Small intestine (tissue), 16 donors: ENCODE data around the gene NELFE. TPM values are rescaled to one million over a fixed set of nuclear protein-coding genes. Genes with fewer than 3 reads are reported as not detected.
"Not testable (repeated sequence)": the region's sequence is repeated elsewhere in the genome, so short reads cannot be mapped to it uniquely, and the experiment has no call there.

ENCODE experiments used
- DNase-seq, 2 donors: peaks; one replicate each; pipeline versions ENCODE4 v3.0.0 to v3.0.0-alpha.2; 2013
- FAIRE-seq: peaks from 2 replicates; lab custom pipeline; 2012; peaks lifted over from hg19 to GRCh38; lab: Jason Lieb, UNC
- H3K27ac ChIP-seq, 3 donors: one replicate each; pipeline ENCODE4 v1.5.1; 2013; ENCODE audit warnings: low read length in 2 of 3, mild to moderate bottlenecking in 2 of 3, control low read depth in 1 of 3, inconsistent platforms in 1 of 3, low read depth in 1 of 3, moderate library complexity in 1 of 3
- H3K27me3 ChIP-seq, 3 donors: one replicate each; pipeline ENCODE4 v1.6.1; 2013; ENCODE audit warnings: low read length in 3 of 3, inconsistent platforms in 1 of 3; ENCODE audit not compliant: control insufficient read depth in 3 of 3, insufficient read depth in 3 of 3
- H3K36me3 ChIP-seq, 3 donors: one replicate each; pipeline ENCODE4 v1.6.1; 2013; ENCODE audit warnings: low read length in 3 of 3, inconsistent platforms in 1 of 3, low read depth in 1 of 3, mild to moderate bottlenecking in 1 of 3, moderate library complexity in 1 of 3; ENCODE audit not compliant: control insufficient read depth in 3 of 3, insufficient read depth in 2 of 3
- H3K4me1 ChIP-seq, 3 donors: one replicate each; pipeline ENCODE4 v1.6.1; 2013; ENCODE audit warnings: low read length in 2 of 3, inconsistent platforms in 1 of 3, low read depth in 1 of 3, mild to moderate bottlenecking in 1 of 3, moderate library complexity in 1 of 3; ENCODE audit not compliant: control insufficient read depth in 3 of 3, insufficient read depth in 2 of 3
- H3K4me3 ChIP-seq, 3 donors: one replicate each; pipeline ENCODE4 v1.5.1; 2013; ENCODE audit warnings: low read length in 3 of 3, control low read depth in 1 of 3, inconsistent platforms in 1 of 3, low read depth in 1 of 3, mild to moderate bottlenecking in 1 of 3, moderate library complexity in 1 of 3
- H3K9me3 ChIP-seq, 2 donors: one replicate each; pipeline ENCODE4 v1.6.1; 2013; ENCODE audit warnings: low read depth in 1 of 2, low read length in 1 of 2; ENCODE audit not compliant: control insufficient read depth in 2 of 2, insufficient read depth in 1 of 2
- WGBS, 3 donors: extraction: QIAGEN DNeasy Blood & Tissue Kit; methylation state at CpG; one replicate each; pipeline ENCODE4 v1.1.7; 2013; 5-methylcytosine and 5-hydroxymethylcytosine counted together
- long read RNA-seq, 10 donors: transcript quantifications; one replicate each; lab custom pipeline, GENCODE V29; 2026
- polyA plus RNA-seq, 4 donors: library from polyadenylated mRNA; stranded (reverse) in 3 of 4; unstranded in 1 of 4; fragments of 200-250 nt in 3 of 4; fragments of 120-200 nt in 1 of 4; gene quantifications; one replicate each; pipeline versions ENCODE4 v1.2.1 to v1.2.3, GENCODE V29; 2013
- donor health status: healthy with polysubstance abuse.
- donor health status: control.
- donor health status: control.
- donor health status: Bipolar disorder and iron deficiency.
- donor health status: healthy.

NELFE gene, protein sequence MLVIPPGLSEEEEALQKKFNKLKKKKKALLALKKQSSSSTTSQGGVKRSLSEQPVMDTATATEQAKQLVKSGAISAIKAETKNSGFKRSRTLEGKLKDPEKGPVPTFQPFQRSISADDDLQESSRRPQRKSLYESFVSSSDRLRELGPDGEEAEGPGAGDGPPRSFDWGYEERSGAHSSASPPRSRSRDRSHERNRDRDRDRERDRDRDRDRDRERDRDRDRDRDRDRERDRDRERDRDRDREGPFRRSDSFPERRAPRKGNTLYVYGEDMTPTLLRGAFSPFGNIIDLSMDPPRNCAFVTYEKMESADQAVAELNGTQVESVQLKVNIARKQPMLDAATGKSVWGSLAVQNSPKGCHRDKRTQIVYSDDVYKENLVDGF
- 10 to 100 TPM; 55.6 to 77.1 (median 59.1) TPM for polyA plus RNA-seq
- long read RNA-seq, donor 1, transcript NELFE-202 (11 exons, 1,584 nt), result major isoform, 30 of 50 reads
- long read RNA-seq, donor 1, partial matches to known transcripts, result 17 of 50 reads
- long read RNA-seq, donor 1, other reads (novel, unspliced or antisense), result 0 of 50 reads
- long read RNA-seq, donor 2, partial matches to known transcripts, result 0 of 4 reads
- long read RNA-seq, donor 2, other reads (novel, unspliced or antisense), result 0 of 4 reads
- long read RNA-seq, donor 3, transcript NELFE-202 (11 exons, 1,584 nt), result major isoform, 5 of 5 reads
- long read RNA-seq, donor 3, partial matches to known transcripts, result 0 of 5 reads
- long read RNA-seq, donor 3, other reads (novel, unspliced or antisense), result 0 of 5 reads
- long read RNA-seq, donor 4, result 0 reads
- long read RNA-seq, donor 5, partial matches to known transcripts, result 5 of 10 reads
- long read RNA-seq, donor 5, other reads (novel, unspliced or antisense), result 0 of 10 reads
- long read RNA-seq, donor 6, transcript NELFE-202 (11 exons, 1,584 nt), result major isoform, 12 of 20 reads
- long read RNA-seq, donor 6, partial matches to known transcripts, result 8 of 20 reads
- long read RNA-seq, donor 6, other reads (novel, unspliced or antisense), result 0 of 20 reads
- long read RNA-seq, donor 7, transcript NELFE-202 (11 exons, 1,584 nt), result major isoform, 33 of 34 reads
- long read RNA-seq, donor 7, partial matches to known transcripts, result 0 of 34 reads
- long read RNA-seq, donor 7, other reads (novel, unspliced or antisense), result 0 of 34 reads
- long read RNA-seq, donor 8, partial matches to known transcripts, result 0 of 2 reads
- long read RNA-seq, donor 8, other reads (novel, unspliced or antisense), result 0 of 2 reads
- long read RNA-seq, donor 9, partial matches to known transcripts, result 0 of 5 reads
- long read RNA-seq, donor 9, other reads (novel, unspliced or antisense), result 0 of 5 reads
- long read RNA-seq, donor 10, transcript NELFE-202 (11 exons, 1,584 nt), result major isoform, 14 of 23 reads
- long read RNA-seq, donor 10, partial matches to known transcripts, result 8 of 23 reads
- long read RNA-seq, donor 10, other reads (novel, unspliced or antisense), result 0 of 23 reads

DNA sequence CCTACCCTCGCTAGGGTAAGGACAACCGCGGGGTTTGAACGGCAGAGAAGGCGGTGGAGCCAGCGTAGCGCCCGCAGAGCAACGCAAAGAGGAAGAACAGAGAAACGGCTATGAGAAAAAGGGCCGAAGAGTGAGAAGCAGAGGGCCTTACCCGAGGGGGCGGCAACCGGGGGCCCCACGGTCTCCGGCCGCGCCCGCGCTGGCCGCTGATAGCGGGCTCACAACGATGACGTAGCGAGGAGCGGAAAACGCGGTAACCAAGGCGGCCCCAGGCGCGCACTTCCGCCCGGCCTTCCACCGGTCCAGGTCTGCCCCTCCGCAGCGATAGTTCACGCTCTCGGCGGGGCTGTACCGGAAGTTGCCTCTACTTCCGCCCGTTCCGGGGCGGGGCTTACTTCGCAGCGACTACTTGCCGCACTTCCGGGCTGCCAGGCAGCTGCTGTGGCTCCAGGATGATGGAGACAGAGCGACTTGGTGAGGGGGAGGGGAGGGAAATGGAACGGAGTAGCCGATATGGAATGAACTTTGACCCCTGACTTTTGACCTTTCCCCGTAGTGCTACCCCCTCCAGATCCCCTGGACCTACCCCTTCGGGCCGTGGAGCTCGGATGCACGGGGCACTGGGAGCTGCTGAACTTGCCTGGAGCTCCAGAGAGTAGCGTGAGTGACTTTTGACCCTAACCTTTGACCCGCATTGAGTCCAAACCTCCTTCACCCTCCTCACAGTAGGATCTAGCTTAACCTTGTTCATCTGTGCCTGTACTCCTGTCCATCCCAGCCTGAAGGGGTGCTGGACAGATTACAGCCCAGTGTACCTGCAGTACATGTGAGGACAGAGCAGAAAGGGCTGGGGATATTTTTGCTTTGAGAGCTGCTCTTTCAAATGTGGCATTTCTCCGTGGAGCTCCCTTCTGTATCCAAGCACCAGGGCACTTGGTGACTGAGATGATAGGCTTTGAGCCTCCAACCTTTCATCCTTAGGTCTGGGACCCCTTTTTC, at the start of gene NELFE, which contains the start of gene SKIC2:
Gene NELFE (minus strand): TSS at position 231 of the 999 bp plus-strand sequence. CDS start 525 bp downstream, outside the sequence.
Gene SKIC2 (plus strand): TSS at position 435 of the 999 bp plus-strand sequence. CDS start 18 bp downstream, at position 453.
- peaks cover 15 to 66% (median 17%) of the 10 kb centered on the region in 3 donors for H3K36me3 ChIP-seq
- no peaks in the 10 kb centered on the region for H3K9me3 ChIP-seq
- H3K4me3 ChIP-seq, result peak within 1 kb of the TSS; percentile 70 to 89 (median 73)
- H3K27me3 ChIP-seq, result no peaks in the 10 kb centered on the region
- peak within 1 kb of the TSS; percentile 72 to 90 (median 82) for H3K27ac ChIP-seq
- WGBS, 3 donors, result 0 to 1% (median 1%) methylated on average over 59 of the region's 59 CpGs
- H3K4me1 ChIP-seq, result peaks cover 5 to 18% (median 5%) of the 10 kb centered on the region in 3 donors
- FAIRE-seq (no peak), DNase-seq (peak; percentile 98 to 100)

DNA sequence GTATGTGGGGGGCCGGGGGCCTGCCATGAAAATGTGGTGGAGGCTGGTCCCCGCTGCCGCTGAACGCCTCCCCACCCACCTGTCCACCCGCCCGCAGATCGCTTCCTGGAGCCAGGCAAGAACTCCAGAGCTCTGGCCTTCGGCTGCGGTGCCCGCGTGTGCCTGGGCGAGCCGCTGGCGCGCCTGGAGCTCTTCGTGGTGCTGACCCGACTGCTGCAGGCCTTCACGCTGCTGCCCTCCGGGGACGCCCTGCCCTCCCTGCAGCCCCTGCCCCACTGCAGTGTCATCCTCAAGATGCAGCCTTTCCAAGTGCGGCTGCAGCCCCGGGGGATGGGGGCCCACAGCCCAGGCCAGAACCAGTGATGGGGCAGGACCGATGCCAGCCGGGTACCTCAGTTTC, 49.3 kb upstream of the NELFE start:
- DNase-seq, H3K36me3 ChIP-seq, H3K4me3 ChIP-seq, H3K9me3 ChIP-seq, H3K27me3 ChIP-seq, H3K4me1 ChIP-seq, H3K27ac ChIP-seq, FAIRE-seq: not testable (repeated sequence)
- no CpG with 5 or more reads among the region's 24 CpGs for WGBS, 3 donors

DNA sequence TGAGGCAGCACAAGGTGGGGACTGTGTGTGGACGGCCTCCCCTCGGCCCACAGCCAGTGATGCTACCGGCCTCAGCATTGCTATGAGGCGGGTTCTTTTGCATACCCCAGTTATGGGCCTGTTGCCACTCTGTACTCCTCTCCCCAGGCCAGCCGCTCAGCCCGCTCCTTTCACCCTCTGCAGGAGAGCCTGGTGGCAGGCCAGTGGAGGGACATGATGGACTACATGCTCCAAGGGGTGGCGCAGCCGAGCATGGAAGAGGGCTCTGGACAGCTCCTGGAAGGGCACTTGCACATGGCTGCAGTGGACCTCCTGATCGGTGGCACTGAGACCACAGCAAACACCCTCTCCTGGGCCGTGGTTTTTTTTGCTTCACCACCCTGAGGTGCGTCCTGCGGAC, 48.3 kb upstream of the NELFE start:
- not testable (repeated sequence) for H3K36me3 ChIP-seq, H3K4me3 ChIP-seq, H3K9me3 ChIP-seq, FAIRE-seq, H3K27me3 ChIP-seq, DNase-seq, H3K27ac ChIP-seq, H3K4me1 ChIP-seq
- WGBS, 3 donors, result 75 to 83% (median 81%) methylated on average over 3 to 12 of the region's 12 CpGs

DNA sequence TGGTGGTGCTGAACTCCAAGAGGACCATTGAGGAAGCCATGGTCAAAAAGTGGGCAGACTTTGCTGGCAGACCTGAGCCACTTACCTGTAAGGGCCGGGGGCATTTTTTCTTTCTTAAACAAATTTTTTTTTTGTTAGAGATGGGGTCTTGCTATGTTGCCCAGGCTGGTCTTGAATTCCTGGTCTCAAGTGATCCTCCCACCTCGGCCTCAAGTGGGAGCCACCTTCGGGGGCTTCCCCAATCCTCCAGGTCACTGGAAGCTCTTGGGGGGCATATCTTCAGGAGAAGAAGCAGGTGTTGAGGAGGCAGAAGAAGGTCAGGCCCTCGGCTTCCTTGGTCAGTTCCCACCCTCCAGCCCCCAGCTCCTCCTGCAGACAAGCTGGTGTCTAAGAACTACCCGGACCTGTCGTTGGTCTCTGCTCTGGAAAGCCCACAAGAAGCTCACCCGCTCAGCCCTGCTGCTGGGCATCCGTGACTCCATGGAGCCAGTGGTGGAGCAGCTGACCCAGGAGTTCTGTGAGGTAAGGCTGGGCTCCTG, 47.3 kb upstream of the NELFE start:
- not testable (repeated sequence) for H3K27me3 ChIP-seq, FAIRE-seq, DNase-seq, H3K27ac ChIP-seq, H3K4me1 ChIP-seq, H3K4me3 ChIP-seq, H3K36me3 ChIP-seq, H3K9me3 ChIP-seq
- 63 to 72% (median 72%) methylated on average over 6 to 8 of the region's 8 CpGs for WGBS, 3 donors

DNA sequence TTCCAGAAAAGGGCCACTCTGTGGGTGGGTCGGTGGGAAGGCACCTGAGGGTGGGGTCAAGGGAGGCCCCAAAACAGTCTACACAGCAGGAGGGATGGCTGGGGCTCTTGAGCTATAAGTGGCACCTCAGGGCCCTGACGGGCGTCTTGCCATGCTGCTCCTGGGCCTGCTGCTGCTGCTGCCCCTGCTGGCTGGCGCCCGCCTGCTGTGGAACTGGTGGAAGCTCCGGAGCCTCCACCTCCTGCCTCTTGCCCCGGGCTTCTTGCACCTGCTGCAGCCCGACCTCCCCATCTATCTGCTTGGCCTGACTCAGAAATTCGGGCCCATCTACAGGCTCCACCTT, 46.7 kb upstream of the NELFE start:
- not testable (repeated sequence) for FAIRE-seq, H3K9me3 ChIP-seq

DNA sequence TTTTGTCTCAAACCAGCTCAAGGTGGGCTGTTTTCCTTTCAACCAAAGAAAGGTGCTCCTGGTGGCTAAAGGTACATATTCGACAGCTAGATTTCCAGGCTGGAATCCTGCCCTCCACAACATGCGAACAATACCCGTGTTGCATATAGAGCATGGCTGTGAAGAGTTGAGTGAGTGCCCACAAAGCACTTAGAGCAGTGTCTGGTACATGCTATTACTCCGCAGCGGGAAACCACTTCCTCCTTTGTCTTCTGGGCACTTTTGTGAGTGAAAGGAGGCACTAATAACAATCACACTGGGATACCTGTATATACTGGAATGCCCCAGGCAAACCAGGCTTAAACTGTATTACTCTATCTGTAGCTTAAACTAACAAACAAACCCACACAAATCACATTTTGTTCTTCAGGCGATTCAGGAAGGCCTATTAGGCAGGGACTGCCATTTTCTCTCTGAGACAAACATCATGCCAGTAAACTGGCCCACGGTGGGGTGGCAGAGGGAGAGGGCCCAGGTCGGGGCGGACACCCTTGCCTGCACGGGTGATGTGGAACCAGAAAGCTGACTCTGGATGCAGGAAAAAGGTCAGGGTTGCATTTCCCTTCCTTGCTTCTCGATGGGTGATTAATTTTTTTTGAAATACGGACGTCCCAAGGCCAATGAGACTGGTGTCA, 46.2 kb upstream of the NELFE start:
- not testable (repeated sequence) for H3K4me1 ChIP-seq, H3K4me3 ChIP-seq, H3K36me3 ChIP-seq, FAIRE-seq, DNase-seq, H3K27me3 ChIP-seq, H3K27ac ChIP-seq, H3K9me3 ChIP-seq
- WGBS, 3 donors, result 57 to 72% (median 68%) methylated on average over 8 to 9 of the region's 13 CpGs

More for the DNA sequence above, 46.7 kb upstream of the NELFE start:
- not testable (repeated sequence) for H3K4me1 ChIP-seq, H3K27ac ChIP-seq, H3K27me3 ChIP-seq, DNase-seq, H3K4me3 ChIP-seq, H3K36me3 ChIP-seq
- WGBS, 3 donors, result 76 to 82% (median 80%) methylated on average over 3 to 9 of the region's 9 CpGs
